Tibial nerve (tissue), 3 donors: ENCODE measurements around the gene COX4I2.

Experiments used
- POLR2A ChIP-seq, 2 donors: fragments of 450-650 bp; IDR thresholded peaks; one replicate each; pipeline ENCODE4 v1.6.1; 2017; ENCODE audit warnings: antibody characterized with exemption in 2 of 2, mild to moderate bottlenecking in 2 of 2, moderate library complexity in 2 of 2
- TF ChIP-seq, protein P1 (sequence below), 5 experiments: fragments of 200-600 bp in 3 of 5; fragments of 450-650 bp in 2 of 5; sonication (generic) in 3 of 5; IDR thresholded peaks; one replicate each; pipeline ENCODE4 v1.5.1; 2016 to 2019; ENCODE audit warnings: antibody characterized with exemption in 5 of 5, mild to moderate bottlenecking in 3 of 5, moderate library complexity in 2 of 5

DNA sequence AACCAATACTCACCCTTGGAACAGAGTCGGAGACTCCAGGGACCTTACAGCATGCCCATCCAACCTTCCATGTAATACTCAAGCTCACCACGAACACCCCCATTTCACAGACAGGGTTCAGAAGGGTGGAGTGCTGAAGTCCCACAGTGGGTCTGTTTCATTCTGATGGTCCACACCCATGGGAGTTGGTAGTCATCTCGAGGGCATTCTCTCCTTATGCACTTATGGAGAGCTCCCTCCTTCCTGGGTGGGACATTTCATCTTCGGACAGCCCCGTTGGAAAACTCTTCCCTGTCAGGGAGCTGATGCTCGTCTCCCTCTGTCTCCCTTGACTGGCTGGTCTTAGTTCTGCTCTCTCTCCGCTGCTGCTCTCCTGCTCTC, 38.9 kb downstream of the COX4I2 start:
- TF ChIP-seq, protein P1, sequence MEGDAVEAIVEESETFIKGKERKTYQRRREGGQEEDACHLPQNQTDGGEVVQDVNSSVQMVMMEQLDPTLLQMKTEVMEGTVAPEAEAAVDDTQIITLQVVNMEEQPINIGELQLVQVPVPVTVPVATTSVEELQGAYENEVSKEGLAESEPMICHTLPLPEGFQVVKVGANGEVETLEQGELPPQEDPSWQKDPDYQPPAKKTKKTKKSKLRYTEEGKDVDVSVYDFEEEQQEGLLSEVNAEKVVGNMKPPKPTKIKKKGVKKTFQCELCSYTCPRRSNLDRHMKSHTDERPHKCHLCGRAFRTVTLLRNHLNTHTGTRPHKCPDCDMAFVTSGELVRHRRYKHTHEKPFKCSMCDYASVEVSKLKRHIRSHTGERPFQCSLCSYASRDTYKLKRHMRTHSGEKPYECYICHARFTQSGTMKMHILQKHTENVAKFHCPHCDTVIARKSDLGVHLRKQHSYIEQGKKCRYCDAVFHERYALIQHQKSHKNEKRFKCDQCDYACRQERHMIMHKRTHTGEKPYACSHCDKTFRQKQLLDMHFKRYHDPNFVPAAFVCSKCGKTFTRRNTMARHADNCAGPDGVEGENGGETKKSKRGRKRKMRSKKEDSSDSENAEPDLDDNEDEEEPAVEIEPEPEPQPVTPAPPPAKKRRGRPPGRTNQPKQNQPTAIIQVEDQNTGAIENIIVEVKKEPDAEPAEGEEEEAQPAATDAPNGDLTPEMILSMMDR (IDR thresholded peaks at IDR 0.05) = no peak
- no peak for TF ChIP-seq POLR2A (IDR thresholded peaks at IDR 0.05)
